HG02610 (cell line): ENCODE results near the gene ABI3.
"Not testable (repeated sequence)": the region's sequence is repeated elsewhere in the genome, so short reads cannot be mapped to it uniquely, and the experiment has no call there.

ENCODE experiments used
- ATAC-seq: cut with Tn5 transposase; IDR thresholded peaks from one replicate; pipeline ENCODE4 v1.9.1; 2021; ENCODE audit warnings: mild to moderate bottlenecking, moderate library complexity; ENCODE audit not compliant: unreplicated experiment

Gene ABI3

GRCh38 chr17:49252148-49252695 lies 41.7 kb downstream of the ABI3 start:
- no peak for ATAC-seq

GRCh38 chr17:49254066-49254465 lies 43.6 kb downstream of the ABI3 start:
- no peak for ATAC-seq

GRCh38 chr17:49255125-49255524 lies 44.6 kb downstream of the ABI3 start:
- no peak for ATAC-seq

- no peak for ATAC-seq
Measured at GRCh38 chr17:49258394-49258793, 47.9 kb downstream of the ABI3 start.

GRCh38 chr17:49259663-49260010 lies 49.1 kb downstream of the ABI3 start:
- ATAC-seq = no peak

GRCh38 chr17:49260011-49260816 lies 49.7 kb downstream of the ABI3 start:
- ATAC-seq = no peak

GRCh38 chr17:49260817-49261291 lies 50.3 kb downstream of the ABI3 start:
- ATAC-seq = no peak

GRCh38 chr17:49261540-49261939 lies 51.0 kb downstream of the ABI3 start:
- ATAC-seq = not testable (repeated sequence)

GRCh38 chr17:49266233-49266632 lies 55.7 kb downstream of the ABI3 start:
- no peak for ATAC-seq

- ATAC-seq = no peak
Measured at GRCh38 chr17:49267912-49268311, 57.4 kb downstream of the ABI3 start.

GRCh38 chr17:49269356-49269755 lies 58.8 kb downstream of the ABI3 start:
- ATAC-seq = no peak
